ENCODE results near the gene ANTXRL.
A peak's percentile ranks its signal among the peaks of the same experiment; 100 is the strongest.
"Not testable (repeated sequence)": the region's sequence is repeated elsewhere in the genome, so short reads cannot be mapped to it uniquely, and the experiment has no call there.

Gene ANTXRL

GRCh38 chr10:46298477-46299285 lies 11.9 kb downstream of the ANTXRL start:
- TF ChIP-seq, protein P1, sequence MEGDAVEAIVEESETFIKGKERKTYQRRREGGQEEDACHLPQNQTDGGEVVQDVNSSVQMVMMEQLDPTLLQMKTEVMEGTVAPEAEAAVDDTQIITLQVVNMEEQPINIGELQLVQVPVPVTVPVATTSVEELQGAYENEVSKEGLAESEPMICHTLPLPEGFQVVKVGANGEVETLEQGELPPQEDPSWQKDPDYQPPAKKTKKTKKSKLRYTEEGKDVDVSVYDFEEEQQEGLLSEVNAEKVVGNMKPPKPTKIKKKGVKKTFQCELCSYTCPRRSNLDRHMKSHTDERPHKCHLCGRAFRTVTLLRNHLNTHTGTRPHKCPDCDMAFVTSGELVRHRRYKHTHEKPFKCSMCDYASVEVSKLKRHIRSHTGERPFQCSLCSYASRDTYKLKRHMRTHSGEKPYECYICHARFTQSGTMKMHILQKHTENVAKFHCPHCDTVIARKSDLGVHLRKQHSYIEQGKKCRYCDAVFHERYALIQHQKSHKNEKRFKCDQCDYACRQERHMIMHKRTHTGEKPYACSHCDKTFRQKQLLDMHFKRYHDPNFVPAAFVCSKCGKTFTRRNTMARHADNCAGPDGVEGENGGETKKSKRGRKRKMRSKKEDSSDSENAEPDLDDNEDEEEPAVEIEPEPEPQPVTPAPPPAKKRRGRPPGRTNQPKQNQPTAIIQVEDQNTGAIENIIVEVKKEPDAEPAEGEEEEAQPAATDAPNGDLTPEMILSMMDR (IDR thresholded peaks at IDR 0.05; ENCODE audit: low read depth, low read length), result no peak
- no peak for TF ChIP-seq POLR2A (IDR thresholded peaks at IDR 0.05; ENCODE audit: extremely low read depth, insufficient read length)
- no peak for TF ChIP-seq MYC (IDR thresholded peaks at IDR 0.05; ENCODE audit: low read depth, low read length)
- TF ChIP-seq MAX (IDR thresholded peaks at IDR 0.05; ENCODE audit: low read depth, low read length), result no peak
- H3K4me3 ChIP-seq (ENCODE audit: low read depth, low read length), result no peak overlapping the region
- peak; percentile 92 for DNase-seq (ENCODE audit: low read depth)

DNA sequence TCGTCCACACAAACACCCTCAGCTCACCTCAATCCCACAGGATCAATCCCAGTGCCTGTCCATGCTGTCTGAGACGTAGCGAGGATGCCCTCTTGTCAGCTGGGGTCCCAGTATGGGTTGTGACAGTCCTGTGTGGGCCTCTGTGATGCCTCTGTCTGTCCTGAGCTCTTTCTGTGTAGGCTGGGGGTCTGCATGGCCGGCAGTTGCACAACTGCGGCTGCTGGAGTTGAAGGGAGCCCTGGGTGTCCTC lies 12.4 kb downstream of the ANTXRL start:
- DNase-seq (ENCODE audit: low read depth), result peak; percentile 87
- no peak overlapping the region for H3K4me3 ChIP-seq (ENCODE audit: low read depth, low read length)
- no peak for TF ChIP-seq MAX (IDR thresholded peaks at IDR 0.05; ENCODE audit: low read depth, low read length)
- no peak; the same call in 1 of the 2 replicates for TF ChIP-seq MYC (IDR thresholded peaks at IDR 0.05; ENCODE audit: low read depth, low read length)

- peak; percentile 69 for DNase-seq (ENCODE audit: low read depth)
- no peak overlapping the region for H3K4me3 ChIP-seq (ENCODE audit: low read depth, low read length)
Measured at GRCh38 chr10:46299536-46300369, 13.0 kb downstream of the ANTXRL start.

GRCh38 chr10:46300370-46300711 lies 13.5 kb downstream of the ANTXRL start:
- not testable (repeated sequence) for H3K4me3 ChIP-seq (ENCODE audit: low read depth, low read length); DNase-seq (ENCODE audit: low read depth)

More at GRCh38 chr10:46299536-46300369, 13.0 kb downstream of the ANTXRL start:
- TF ChIP-seq POLR2A (IDR thresholded peaks at IDR 0.05; ENCODE audit: extremely low read depth, insufficient read length) (no peak), MYC (IDR thresholded peaks at IDR 0.05; ENCODE audit: low read depth, low read length) (0 out of 2 replicates have a peak, but pooled peaks have one; percentile 17), MAX (IDR thresholded peaks at IDR 0.05; ENCODE audit: low read depth, low read length) (peak; percentile 74)

- no peak overlapping the region for H3K4me3 ChIP-seq (ENCODE audit: low read depth, low read length)
- DNase-seq (ENCODE audit: low read depth), result no peak
- no peak for TF ChIP-seq MYC (IDR thresholded peaks at IDR 0.05; ENCODE audit: low read depth, low read length)
Measured at GRCh38 chr10:46301056-46301645, 14.4 kb downstream of the ANTXRL start.

- no peak overlapping the region for H3K4me3 ChIP-seq (ENCODE audit: low read depth, low read length)
- DNase-seq (ENCODE audit: low read depth), result no peak
- no peak for TF ChIP-seq MYC (IDR thresholded peaks at IDR 0.05; ENCODE audit: low read depth, low read length)
- no peak for TF ChIP-seq MAX (IDR thresholded peaks at IDR 0.05; ENCODE audit: low read depth, low read length)
- TF ChIP-seq, protein P1 (IDR thresholded peaks at IDR 0.05; ENCODE audit: low read depth, low read length), result no peak
- no peak for TF ChIP-seq POLR2A (IDR thresholded peaks at IDR 0.05; ENCODE audit: extremely low read depth, insufficient read length)
Measured at GRCh38 chr10:46301721-46302479, 15.1 kb downstream of the ANTXRL start.

- not testable (repeated sequence) for H3K4me3 ChIP-seq (ENCODE audit: low read depth, low read length); DNase-seq (ENCODE audit: low read depth)
Measured at GRCh38 chr10:46302765-46303352, 16.1 kb downstream of the ANTXRL start.

- no peak for DNase-seq (ENCODE audit: low read depth)
- TF ChIP-seq MYC (IDR thresholded peaks at IDR 0.05; ENCODE audit: low read depth, low read length) (no peak), POLR2A (IDR thresholded peaks at IDR 0.05; ENCODE audit: extremely low read depth, insufficient read length) (no peak), MAX (IDR thresholded peaks at IDR 0.05; ENCODE audit: low read depth, low read length) (no peak)
- TF ChIP-seq, protein P1 (IDR thresholded peaks at IDR 0.05; ENCODE audit: low read depth, low read length), result no peak
- H3K4me3 ChIP-seq (ENCODE audit: low read depth, low read length), result no peak overlapping the region
Measured at GRCh38 chr10:46304062-46304461, 17.3 kb downstream of the ANTXRL start.

- DNase-seq (ENCODE audit: low read depth), result not testable (repeated sequence)
Measured at GRCh38 chr10:46304671-46305070, 17.9 kb downstream of the ANTXRL start.

More at GRCh38 chr10:46304671-46305070, 17.9 kb downstream of the ANTXRL start:
- H3K4me3 ChIP-seq (ENCODE audit: low read depth, low read length), result not testable (repeated sequence)

All from NB4 (cell line).